ENCODE results near the gene SOX8. TPM values are rescaled to one million over a fixed set of nuclear protein-coding genes. Genes with fewer than 3 reads are reported as not detected.
A peak's percentile ranks its signal among the peaks of the same experiment; 100 is the strongest.

The SOX8 gene
- total RNA-seq, 1 donor: under 0.01 TPM

DNA sequence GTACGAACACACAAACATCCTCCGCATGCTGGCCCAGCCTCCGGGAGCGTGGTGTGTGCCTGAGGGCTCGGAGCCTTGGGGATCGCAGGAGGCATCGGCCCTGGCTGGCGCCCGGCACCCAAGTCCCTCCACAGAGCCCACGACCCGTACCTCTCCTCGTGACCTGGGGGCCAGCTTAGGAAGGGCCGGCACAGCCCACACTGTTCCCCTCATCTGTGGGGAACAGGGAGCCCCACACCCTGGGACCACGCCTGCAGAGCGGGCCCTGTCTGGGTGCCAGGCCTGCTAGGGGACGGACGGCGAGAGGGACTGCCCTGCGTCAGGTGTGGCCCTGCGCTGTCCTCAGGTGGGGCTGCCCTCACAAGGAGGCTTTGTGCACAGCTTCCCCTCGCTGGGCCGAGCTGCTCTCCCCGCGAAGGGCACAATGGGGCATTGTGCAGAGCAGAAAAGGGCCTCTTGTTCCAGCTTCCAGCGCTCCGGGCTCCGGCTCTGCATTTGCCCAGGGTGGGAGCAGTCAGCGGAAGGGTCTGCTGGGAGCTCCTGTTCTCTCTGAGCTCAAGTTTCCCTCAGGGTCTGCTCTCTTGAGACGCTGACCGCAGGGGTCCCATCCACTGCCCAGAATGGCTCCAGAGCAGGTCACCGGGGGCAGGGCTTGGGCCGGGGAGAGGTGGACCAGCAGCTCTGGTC, 9.1 kb upstream of the SOX8 start:
- DNase-seq (ENCODE audit: low read depth in 2 of 3, low spot score in 2 of 3): no peak

DNA sequence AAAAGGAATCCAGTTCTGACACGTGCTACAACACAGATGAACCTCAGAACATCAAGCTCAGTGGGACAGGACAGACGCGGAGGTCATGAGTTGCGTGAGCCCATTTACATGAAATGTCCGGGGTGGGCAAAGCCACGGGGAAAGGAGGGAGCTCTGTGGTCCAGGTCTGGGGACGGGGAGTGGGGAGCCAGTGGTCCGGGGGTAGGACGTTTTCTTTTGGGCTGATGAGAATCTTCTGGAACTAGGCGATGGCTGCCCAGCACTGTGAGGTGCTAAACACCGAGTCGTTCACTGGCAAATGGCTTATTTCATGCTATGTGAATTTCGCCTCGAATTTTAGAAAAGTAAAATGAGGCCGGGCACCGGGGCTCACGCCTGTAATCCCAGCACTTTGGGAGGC, 8.2 kb upstream of the SOX8 start:
- no peak for DNase-seq (ENCODE audit: low read depth in 2 of 3, low spot score in 2 of 3)

DNA sequence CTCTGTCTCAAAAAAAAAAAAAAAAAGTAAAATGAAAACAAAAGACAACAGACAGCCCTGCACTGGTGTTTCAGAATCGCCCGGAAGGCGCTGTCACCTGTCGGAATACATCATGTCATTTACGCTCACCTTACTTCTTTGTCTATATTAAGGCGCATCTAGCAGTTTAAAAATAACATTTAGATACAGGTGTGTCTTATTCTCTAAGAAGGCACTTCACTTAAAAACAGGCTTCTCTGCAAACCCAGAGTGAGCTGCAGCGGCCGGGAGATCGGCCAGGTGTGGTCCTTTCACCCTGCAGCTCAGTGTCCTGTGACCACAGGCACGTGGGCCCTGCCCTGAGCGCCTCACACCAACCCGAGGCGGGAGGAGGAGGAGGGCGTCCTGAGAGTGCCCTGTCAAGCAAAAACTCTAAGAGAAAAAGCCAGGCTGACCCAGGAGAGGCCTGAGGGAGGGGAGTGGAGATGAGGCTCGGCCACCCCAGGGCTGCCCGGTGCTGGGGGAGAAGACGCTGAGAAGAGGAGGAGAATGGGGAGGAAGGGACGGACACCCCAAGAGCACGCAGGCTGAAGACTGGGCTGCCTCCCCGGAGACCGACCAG, 7.5 kb upstream of the SOX8 start:
- no peak for DNase-seq (ENCODE audit: low read depth in 2 of 3, low spot score in 2 of 3)

DNA sequence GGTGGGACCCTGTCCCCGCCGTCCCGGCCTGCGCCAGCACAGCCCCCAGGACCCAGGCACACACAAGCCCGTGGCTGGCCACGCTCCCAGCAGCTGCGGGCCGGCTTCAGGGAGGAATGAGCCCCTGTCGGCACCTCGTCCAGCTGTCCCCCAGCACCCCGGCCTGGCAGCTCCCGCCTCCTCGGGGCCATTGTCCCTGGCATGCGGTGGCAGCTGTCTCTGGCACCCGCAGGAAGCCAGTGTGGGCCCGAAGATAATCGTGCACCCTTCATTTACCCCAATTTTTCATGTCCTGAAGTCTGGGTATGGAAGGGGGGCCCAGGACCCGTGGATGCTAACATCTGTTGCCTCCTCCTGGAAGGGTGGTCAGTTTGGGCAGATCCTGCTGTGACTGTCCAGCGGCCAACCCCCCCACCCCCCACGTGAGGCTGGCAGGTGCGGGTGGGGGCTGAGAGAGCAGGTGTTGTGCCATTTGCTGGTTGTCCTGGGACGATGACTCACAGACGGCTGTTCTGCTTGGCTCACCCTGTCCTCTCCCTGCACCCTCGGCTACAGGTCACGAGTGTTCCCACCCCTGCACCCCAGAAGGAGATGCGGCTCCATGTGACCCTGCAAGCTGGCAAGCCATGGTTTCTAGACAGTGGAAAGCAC, 6.8 kb upstream of the SOX8 start:
- no peak for DNase-seq (ENCODE audit: low read depth in 2 of 3, low spot score in 2 of 3)

DNA sequence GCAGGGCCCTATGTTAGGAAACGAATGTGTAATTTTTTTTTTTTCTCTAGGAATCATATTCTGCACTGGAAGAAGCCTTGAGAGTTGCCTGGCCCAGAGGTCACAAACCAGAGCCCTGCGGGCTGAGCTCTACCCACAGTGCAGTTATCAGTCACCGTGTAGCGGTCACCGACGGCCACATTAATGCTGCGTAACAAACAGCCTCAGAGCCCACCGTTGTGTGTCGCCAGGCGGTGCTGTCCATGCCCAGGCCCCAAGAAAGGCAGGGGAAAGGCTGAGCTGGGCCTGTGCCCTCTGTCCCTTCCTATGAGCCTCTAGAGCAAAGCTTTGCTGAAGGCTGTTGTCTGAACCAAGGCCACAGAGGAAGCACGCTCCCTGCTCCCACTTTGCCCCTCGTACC, 6.3 kb upstream of the SOX8 start:
- DNase-seq (ENCODE audit: low read depth in 2 of 3, low spot score in 2 of 3): no peak

DNA sequence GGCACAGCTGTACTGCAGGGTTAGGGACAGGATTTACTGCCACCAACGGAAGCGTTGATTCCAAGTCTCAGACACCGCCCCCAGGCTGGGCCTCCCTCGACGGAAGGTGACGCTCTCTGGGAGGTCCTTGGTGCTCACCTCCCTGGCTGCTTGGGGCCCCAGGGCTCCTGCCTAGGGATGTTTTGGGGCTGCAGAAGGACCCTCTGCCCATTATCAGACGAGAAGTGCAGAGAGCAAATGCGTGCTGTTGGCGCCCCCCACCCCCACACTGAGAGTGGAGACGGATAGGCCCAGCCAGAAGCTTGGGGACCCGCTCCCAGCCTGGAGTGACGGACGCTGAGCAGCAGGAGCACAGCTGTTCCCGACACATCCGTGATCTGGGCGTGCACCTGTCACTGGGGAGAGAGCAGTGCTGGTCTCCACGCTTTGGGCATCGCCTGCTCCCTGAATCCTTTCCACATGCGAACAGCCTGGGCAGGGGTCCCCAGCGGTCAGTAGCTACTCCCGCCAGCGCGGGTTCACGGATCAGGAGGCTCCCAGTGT, 5.1 kb upstream of the SOX8 start:
- peak in 1 of 3 donors; percentile 36 for DNase-seq (ENCODE audit: low read depth in 2 of 3, low spot score in 2 of 3)

DNA sequence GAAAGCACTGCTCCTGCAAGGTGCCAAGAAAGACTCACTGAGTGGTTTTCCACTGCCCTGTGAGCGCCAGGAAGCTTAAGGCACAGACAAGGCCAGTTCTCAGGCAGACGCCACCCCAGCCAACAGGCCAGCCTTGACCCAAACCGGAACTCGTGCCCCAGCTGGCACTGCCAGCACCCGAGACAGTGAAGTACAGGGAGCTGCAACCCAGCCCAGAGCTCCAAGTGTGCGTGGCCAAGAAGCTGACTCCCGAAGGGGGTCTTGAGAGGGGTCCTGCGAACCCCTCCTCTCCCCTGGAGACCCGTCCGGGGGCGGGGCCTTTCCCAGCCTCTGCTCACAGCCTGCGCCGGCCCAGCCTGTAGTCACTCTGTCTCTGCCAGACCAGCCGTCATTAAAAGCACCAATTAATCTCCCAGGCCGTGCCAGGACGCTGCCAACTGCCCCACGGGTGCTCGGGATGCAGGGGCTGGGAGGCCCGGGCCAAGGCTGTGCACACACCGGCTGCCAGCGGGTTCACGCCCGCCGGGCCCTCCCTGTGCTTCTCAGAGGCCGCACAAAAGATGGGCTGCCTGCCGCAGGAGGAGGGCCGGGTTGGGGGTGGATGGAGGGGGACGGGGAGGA, 4.4 kb upstream of the SOX8 start:
- no peak for DNase-seq (ENCODE audit: low read depth in 2 of 3, low spot score in 2 of 3)

DNA sequence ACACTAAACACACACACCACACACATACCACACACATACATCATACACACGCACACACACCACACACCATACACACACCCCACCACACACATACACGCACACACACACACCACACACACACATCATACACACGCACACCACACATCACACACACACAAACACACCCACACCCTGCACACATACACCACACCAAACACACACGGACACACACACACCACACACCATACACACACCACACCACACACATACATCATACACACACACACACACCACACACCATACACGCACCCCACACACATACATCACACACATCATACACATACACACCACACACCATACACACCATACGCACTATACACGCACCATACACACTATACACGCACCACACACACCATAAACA, 3.7 kb upstream of the SOX8 start:
- no peak for DNase-seq (ENCODE audit: low read depth in 2 of 3, low spot score in 2 of 3)

DNA sequence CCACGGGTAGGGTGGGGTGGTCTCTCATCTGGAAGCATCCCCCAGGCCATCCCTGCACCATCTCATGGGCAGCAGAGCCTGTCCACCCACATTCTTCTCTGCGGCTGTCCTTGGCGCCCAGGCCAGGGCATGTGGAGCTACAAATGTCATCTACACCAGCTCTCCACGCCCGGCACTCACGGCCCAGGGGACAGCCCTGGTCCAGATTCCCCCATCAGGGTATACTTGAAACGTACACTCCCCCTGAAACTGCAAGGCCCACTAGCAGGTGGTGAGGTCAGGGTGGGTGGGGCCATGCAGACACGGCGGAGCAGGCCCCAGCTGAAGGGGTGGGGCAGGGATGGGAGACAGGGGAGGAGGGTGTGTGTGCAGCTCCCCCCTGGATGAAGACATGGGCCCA, 3.2 kb upstream of the SOX8 start:
- DNase-seq (ENCODE audit: low read depth in 2 of 3, low spot score in 2 of 3): no peak

DNA sequence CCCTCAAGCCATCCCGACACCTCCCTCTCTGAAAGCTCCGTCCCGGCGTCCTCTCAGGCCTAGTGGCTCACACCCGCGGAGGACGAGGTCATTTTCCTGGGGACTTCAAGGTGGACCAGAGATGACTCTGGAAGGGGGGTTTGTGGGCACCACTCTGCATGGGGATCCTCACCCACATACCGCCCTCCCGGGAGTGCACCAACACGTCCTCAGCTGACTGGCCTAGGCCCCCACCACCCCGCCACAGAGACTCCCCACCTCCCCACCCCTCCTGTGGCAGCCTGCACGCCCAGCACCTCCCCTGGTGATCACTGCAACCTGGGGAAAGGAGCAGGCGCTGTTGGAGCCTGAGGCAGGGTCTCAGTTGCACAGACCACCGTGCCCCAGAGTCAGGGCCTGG, 2.4 kb upstream of the SOX8 start:
- no peak for DNase-seq (ENCODE audit: low read depth in 2 of 3, low spot score in 2 of 3)

DNA sequence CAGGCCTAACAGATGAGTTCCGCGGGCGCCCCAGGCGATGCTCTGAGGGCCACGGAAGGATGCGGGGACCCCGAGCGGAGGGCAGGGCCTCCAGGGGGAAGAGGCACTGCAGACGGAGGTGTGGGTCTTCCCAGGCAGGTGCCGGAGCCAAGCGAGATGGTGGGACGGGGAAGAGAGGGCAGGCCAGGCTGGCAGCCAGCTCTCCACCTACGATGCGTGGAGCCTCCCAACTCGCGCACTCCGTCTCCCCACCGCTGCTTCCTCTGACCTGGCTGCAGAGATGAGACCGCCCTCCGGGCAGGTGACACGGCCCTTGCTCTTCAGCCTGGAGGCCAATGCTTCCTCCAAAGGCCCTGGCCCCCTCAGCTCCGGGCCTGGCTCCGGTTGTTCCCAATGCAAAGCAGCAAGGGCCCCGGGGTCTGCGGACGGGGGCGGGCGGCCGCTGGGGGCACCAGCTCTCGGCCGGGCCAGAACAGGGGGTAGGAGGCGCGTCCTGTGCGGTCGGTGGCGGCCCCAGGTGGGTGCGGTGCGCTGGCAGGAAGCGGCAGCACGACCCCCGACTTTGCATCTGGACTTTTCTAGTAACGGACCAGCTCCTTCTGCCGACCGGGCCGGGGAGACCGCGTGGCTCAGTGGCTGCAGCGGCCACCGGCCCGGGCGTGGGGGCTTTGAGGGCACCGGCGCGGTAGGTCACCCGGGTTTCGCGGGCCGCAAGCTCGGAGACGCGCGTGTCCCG, 1.5 kb upstream of the SOX8 start:
- DNase-seq (ENCODE audit: low read depth in 2 of 3, low spot score in 2 of 3): no peak

DNA sequence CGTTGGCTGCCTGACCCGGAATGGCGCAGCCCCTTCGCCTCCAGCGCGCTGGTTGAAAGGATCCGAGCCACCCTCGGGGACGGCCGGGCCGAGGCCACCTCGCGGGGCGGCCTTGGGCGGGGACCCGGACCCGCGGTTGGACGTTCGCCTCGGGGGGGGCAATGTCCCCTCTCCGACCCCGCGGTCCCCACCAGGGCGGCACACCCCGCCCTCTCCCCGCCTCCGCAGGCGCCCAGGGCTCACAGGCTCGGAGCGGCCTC, 1.0 kb upstream of the SOX8 start:
- no peak for DNase-seq (ENCODE audit: low read depth in 2 of 3, low spot score in 2 of 3)

DNA sequence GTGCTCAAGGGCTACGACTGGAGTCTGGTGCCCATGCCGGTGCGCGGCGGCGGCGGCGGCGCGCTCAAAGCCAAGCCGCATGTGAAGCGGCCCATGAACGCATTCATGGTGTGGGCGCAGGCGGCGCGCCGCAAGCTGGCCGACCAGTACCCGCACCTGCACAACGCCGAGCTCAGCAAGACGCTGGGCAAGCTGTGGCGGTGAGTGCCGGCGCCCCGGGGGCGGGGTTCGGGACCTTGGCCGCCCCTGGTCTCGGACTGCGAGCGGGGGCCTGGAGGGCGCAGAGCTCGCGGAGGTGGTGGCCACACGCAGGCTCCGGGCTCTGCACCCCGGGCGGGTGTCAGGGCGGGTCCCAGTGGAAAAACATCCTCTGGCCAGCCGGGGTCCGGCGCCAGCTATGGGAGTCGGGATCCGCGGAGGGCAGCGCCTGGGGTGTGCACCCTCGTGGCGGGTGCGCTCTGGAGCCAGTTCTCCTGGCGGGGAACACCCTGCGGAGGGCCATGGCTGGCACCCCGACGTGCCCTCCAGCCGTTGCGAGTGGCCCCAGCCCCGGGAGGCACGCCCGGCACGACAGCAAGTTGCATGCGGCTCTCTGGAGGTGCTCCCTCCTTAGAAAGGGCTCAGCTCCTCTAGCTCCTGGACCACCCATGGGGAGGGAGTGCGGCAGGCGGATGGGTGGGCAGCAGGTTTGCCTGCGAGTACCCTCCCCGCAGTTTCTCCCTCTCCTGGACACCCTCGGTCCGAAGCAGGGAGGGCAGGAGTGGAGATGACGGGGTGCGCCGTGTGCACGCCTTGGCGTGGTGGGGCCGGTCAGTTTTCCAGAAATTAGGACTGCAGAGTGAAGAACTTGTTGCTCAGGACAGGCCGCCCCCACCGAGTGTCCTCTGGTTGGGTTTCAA, 824 bp downstream of the SOX8 start:
- DNase-seq (ENCODE audit: low read depth in 2 of 3, low spot score in 2 of 3): no peak

DNA sequence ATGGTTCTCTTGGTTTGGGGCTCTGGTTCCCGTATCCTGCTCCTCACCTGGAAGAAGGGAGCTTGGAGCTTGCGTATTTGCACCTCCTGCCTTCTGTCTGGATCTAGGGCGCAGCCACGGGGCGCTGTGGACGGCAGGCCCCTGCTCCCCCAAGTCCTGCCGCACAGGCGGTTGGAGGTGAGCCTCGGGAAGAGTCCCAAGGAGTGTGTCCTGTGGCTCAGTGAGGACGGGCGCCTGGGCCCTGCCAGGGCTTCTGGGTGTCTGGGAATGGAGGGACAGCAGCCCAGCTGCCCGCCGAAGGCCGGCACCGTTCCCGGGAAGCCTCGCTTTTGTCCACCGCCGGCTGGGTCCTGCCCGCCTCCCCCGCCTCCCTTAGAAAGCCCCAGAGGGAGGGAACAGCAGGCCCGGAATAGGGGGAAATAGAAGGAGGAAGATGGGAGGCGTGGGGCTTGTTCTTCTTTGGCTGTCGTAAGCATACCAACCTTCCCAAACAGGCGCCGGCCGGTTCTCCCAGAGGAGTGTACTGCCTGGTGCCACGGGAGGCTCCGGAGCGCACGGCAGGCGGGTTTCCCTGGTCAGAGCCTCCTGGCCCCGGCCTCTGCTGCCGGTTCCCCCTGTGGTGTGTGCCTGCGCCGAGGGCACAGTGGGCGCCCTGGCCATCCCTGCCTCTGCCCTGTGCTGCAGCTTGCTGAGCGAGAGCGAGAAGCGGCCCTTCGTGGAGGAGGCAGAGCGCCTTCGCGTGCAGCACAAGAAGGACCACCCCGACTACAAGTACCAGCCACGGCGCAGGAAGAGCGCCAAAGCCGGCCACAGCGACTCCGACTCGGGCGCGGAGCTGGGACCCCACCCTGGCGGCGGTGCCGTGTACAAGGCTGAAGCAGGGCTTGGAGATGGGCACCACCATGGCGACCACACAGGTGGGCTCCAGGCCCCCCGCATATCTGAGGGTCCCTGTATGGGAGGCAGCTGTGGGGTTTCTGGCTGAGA, 1.8 kb downstream of the SOX8 start:
- DNase-seq (ENCODE audit: low read depth in 2 of 3, low spot score in 2 of 3): no peak

DNA sequence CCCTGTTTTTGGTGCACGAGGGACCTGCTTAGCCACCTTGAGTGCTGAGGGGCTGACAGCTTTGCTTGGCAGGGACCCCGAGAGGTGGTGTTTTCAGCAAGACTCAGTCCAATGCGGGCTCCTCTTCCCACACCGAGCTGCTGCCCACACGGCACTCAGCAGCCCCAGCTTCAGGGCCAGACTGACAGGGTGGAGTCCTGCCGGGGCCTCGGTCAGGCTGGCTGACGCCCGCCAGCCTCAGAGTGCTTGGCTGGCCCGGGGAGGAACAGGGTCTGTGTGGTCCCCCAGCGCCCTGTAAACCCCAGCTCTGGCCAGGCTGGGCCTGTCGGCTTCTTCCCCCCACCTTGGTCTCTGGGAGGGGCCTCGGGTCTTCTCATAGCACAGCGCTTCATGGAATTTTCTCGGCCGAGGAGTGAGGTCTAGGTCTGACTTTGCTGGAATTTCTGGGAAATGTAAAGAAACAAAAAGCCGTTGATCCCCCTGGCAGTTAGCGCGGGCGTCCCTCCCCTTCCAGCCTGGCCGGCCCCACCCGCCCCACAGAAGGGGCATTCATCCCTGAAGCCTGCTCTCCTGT, 2.6 kb downstream of the SOX8 start:
- no peak for DNase-seq (ENCODE audit: low read depth in 2 of 3, low spot score in 2 of 3)

DNA sequence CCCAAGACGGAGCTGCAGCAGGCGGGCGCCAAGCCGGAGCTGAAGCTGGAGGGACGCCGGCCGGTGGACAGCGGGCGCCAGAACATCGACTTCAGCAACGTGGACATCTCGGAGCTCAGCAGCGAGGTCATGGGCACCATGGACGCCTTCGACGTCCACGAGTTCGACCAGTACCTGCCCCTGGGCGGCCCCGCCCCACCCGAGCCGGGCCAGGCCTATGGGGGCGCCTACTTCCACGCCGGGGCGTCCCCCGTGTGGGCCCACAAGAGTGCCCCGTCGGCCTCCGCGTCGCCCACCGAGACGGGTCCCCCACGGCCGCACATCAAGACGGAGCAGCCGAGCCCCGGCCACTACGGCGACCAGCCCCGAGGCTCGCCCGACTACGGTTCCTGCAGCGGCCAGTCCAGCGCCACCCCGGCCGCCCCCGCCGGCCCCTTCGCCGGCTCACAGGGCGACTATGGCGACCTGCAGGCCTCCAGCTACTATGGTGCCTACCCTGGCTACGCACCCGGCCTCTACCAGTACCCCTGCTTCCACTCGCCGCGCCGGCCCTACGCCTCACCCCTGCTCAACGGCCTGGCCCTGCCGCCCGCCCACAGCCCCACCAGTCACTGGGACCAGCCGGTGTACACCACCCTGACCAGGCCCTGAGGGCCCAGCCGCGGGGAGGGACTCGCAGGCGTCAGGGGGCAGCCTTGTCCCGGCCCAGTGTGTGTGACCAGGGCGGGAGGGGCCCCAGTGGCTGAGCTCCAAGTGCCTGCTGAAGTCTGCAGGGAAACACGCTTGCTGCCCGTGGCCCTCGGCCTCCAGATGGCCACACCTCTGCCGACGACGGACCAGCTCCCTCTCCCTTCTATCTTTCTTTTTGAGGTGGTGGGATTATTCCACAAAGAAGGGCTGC, 3.4 kb downstream of the SOX8 start:
- DNase-seq (ENCODE audit: low read depth in 2 of 3, low spot score in 2 of 3): no peak

DNA sequence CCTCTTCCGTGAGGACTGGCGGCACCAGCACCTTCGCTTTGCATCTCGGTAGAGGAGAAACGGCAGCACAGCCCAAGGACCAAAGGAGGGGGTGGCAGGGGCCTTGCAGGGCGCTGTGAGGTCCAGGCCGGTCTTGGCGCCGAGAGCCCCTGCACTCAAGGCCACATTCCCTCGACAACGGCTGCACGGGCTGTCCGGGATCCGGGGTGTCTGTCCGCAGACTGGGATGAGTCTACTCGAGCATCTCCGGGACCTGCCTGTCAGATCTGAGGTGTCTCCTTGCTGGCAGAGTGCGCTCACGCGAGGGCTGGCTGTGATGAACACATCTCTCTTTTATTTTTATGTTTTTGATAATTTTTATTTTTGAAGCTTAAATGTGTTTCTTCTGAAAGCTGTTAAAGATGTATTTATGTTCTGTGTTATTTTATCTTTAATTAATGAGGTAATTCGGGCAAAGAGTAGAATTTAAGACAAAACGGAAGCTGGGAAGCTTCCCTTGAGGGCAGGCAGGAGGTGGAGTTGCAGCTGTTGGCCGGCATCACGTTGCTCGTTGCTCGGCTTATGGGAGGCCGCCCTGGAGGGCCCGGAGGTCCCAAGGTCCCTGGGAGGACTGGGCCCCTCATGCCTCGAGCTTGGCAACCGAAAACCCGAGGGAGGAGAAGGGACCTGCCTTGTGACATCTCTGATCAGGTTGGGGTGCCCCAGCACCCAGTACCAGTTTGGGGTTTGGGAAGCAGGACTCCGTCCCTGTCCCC, 4.3 kb downstream of the SOX8 start:
- no peak for DNase-seq (ENCODE audit: low read depth in 2 of 3, low spot score in 2 of 3)

All from hematopoietic multipotent progenitor cell (in vitro differentiated cells).